HFF-Myc (cell line): ENCODE measurements around the gene LRRFIP1.

Experiments
- DNase-seq: peaks from one replicate; pipeline ENCODE4 v3.0.0-alpha.2; 2011; ENCODE audit warnings: low read depth; ENCODE audit errors: extremely low read depth
- H3K4me3 ChIP-seq: replicated peaks from 2 replicates; pipeline ENCODE4 v1.5.1; 2011; ENCODE audit warnings: low read depth, mild to moderate bottlenecking, control low read depth, low read length
- CTCF ChIP-seq: IDR thresholded peaks from 2 replicates; pipeline ENCODE4 v1.5.1; 2012; ENCODE audit warnings: mild to moderate bottlenecking, low read depth, low read length, control low read depth; ENCODE audit errors: missing control alignments

LRRFIP1 gene

GRCh38 chr2:237650455-237650850 lies 23.1 kb downstream of the LRRFIP1 start:
- DNase-seq: no peak
- TF ChIP-seq CTCF: no peak
- H3K4me3 ChIP-seq: no peak overlapping the region

- no peak for TF ChIP-seq CTCF
- H3K4me3 ChIP-seq: no peak overlapping the region
- DNase-seq: no peak
Observed at GRCh38 chr2:237651761-237652160, 24.4 kb downstream of the LRRFIP1 start.

- no peak overlapping the region for H3K4me3 ChIP-seq
- TF ChIP-seq CTCF: no peak
- no peak for DNase-seq
Observed at GRCh38 chr2:237652181-237652580, 24.8 kb downstream of the LRRFIP1 start.

DNA sequence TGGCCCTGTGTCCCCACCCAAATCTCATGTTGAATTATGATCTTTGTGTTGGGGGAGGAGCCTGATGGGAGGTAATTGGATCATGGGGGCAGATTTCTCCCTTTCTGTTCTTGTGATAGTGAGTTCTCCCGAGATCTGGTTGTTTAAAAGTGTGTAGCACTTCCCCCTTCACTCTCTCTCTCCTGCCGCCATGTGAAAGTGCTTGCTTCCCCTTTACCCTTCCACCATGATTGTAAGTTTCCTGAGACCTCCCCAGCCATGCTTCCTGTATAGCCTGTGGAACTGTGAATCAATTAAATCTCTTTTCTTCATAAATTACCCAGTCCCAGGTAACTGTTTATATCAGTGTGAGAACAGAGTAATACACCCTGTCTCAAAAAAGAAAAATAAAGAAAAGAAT lies 25.5 kb downstream of the LRRFIP1 start:
- no peak for DNase-seq
- TF ChIP-seq CTCF: no peak
- H3K4me3 ChIP-seq: no peak overlapping the region

DNA sequence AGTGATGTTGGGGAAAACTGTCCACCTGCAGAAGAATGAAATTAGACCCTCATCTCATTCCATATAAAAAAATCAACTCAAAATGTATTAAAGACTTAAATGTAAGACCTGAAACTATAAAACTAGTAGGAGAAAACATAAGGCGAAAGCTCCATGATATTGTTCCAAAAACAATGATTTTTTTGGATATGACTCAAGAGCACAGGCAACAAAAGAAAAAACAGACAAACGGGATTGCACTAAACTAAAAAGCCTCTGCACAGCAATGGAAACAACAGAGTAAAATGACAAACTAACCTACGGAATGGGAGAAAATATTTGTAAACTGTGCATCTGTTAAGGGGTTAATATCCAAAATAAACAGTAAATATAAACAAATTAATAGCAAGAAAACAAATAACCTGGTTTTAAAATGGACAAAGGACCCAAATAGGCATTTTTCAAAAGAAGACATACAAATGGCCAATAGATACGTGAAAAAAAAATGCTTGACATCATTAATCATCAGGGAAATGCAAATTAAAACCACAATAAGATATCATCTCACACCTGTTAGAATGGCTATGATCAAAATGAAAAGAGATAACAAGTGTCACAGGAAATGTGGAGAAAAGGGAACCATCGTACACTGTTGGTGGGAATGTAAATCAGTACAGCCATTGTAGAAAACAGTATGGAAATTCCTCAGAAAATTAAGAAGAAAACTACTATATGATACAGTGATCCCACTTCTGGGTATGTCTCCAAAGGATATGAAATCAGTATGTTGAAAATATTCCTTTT lies 26.6 kb downstream of the LRRFIP1 start:
- H3K4me3 ChIP-seq: no peak overlapping the region
- TF ChIP-seq CTCF: no peak
- DNase-seq: no peak

- H3K4me3 ChIP-seq: no peak overlapping the region
- TF ChIP-seq CTCF: no peak
- DNase-seq: no peak
Observed at GRCh38 chr2:237657063-237657462, 29.7 kb downstream of the LRRFIP1 start.
